GM21447 (cell line): ENCODE measurements around the gene CTSA.

Experiments used
- ATAC-seq: cut with Tn5 transposase; IDR thresholded peaks from one replicate; pipeline ENCODE4 v1.9.1; 2021; ENCODE audit not compliant: unreplicated experiment

Gene CTSA

DNA sequence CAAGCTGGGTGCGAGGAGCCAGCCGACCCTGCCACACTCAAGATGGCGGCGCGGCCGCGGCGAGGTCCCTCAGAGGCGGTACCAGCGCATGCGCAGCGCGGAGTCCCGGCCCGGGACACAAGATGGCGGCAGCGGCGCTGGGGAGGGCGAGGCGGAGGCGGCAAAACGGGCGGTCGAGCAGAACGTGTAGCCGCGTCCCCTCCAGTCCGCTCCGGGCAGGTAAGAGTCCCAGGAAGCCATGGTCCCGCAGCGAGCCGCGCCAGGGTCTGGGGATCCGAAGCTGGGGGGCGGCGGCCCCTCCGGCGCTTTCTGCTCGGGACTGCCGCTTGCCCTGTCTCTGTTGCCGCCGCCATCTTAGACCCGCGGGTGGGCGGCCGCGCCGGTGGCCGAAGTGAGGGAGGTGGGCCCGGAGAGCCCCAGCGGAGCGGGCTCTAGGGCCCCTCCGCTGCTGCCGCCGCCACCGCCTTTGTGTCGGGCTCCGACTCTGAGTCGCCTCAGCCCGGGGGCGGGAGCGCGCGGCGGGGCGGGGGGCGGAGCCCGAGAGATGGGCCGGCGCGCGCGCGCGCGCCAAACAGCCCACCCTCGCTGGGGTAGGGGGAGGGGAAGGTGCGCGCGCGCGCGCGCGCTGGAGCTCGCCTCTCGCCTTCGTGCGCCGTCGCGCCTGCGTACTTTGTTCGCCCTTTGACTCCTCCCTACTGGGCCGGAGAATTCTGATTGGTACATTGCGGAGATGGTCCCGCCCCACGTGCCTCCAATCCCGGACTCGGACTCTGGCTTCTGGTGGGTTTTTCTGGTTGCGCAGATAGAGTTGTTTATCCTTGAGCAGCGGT, 43.7 kb downstream of the CTSA start, which contains the start of gene PCIF1:
Gene PCIF1 (plus strand): TSS at position 98 of the 830 bp plus-strand sequence. CDS start 4,317 bp downstream, outside the sequence.
- peak; percentile 63 for ATAC-seq

- peak; percentile 7 for ATAC-seq
Observed at GRCh38 chr20:45935416-45936046, 44.4 kb downstream of the CTSA start.

DNA sequence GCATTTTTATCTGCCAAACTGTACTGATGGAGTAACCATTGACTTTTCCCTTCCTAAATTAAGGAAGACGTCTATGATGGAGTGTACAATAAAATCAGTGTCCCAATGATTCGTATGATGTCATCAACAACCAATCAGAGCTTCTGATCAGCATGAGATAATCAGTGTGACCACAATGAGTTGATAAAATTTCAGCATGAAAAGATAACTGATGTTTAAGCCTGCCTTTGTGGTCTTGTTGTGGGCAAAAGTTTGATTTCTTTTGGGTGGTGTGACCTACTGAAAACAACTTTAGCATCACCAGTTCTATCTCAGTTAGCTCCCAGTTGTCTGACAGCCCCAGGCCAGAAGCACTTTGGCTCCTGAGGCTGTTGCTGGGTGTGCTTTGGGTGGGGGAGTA, 46.6 kb downstream of the CTSA start:
- no peak for ATAC-seq

DNA sequence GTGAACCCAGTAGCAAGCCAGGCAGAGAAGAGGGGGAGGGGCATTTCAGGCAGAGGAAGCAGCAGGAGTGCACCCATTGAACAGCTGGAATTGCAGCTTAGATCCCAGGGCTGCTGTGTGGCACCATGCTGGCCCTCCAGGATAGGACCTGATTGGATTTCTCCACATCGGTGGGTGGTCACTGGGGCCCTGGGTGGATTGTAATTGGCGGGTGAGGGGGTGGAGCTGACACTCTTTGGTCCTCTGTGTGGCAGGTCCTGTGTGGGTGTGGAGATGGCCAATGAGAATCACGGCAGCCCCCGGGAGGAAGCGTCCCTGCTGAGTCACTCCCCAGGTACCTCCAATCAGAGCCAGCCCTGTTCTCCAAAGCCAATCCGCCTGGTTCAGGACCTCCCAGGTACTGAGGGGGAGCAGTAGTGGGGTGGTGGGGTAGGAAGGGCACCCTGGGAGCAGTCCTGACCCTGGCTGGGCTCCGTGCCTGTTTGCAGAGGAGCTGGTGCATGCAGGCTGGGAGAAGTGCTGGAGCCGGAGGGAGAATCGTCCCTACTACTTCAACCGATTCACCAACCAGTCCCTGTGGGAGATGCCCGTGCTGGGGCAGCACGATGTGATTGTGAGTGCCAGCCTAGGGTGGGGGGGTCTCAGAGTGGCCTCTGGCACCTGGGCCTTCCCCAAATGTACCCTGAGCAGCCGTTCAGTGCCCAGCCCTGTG, 47.7 kb downstream of the CTSA start:
- no peak for ATAC-seq

DNA sequence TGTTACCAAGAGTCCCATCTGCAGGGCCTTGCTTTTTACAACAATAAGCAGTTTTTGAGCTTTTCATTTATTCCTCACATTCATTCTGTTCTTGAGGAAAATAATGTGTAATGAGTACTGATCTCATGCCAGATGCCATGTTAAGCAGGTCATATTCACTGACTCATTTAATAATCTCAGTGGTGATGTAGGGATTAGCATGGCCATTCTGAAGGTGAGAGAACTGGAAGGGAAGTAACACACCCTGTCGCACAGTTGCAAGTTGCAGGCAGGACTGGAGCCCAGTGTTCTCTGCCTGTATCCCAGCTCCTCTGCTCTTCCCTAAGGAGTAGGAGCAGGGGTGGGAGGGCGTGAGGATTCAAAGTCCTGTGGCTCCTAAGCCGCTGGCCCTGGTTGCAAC, 48.9 kb downstream of the CTSA start:
- ATAC-seq: no peak

- no peak for ATAC-seq
Observed at GRCh38 chr20:45940469-45940868, 49.3 kb downstream of the CTSA start.

- ATAC-seq: no peak
Observed at GRCh38 chr20:45943613-45944012, 52.5 kb downstream of the CTSA start.

DNA sequence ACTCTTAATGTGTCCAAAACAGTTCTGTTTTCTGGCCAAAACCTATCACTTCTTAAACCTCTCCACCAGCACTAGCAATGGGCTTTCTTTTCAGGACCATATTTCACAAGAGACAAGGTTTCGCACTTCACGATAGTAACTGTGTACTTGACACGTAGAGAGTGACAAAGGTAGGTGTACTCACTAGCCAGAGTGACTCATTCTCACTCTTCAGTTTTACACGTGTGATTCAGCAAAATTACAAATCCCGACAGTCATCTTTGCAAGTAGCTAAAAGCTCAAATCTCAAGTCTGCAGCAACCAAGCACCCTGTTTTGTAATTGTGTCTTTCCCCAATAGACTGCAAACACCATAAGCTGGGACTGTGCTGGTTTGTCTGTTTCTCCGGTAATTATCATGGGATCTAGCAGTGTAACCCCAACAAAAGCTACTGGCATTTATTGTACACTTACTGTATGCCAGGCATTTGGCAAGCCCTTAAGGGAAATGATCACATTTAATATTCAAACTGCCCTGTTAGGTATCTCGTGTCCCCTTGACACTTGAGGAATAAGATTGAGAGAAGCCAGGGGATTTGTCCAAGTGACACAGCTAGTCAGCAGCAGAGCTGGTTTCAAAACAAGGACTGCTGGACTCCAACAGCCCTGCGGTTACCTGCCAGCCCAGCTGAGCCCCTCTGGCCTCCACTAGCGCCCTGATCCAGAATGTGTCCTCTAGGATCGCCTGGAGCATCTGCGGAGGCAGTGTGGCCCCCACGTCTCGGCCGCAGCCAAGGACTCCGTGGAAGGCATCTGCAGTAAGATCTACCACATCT, 53.2 kb downstream of the CTSA start:
- ATAC-seq: no peak

DNA sequence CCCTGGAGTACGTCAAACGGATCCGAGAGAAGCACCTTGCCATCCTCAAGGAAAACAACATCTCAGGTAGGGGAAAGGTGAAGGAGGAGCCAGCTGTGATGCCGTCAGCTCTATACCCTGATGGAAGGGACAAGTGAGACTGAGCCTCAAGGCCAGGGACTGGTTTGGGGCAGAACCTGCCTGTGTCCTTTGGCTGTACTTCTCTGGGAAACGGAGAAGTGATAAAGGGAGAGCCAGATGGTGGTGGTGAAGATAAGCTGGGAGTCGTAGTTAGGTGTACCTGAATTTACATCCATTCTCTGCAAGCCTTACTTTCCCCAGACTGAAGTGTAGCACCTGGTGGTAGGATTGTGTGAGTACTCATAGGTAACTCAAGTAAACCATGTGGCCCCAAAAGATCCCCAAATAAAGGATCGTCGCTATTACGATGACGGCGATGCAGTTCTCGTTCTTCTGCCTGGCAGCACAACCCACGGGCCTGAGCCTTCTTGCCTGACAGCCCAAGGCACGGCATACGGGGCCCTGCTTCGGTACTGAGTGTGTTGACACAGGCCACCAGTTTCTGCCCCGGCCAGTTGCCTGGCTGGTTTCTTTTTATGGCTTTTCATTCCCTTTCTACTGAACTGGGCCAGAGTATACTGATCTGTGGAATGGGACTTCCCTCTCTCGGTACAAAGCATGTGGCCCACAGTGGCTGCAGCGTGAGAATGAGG, 54.0 kb downstream of the CTSA start:
- no peak for ATAC-seq

- no peak for ATAC-seq
Observed at GRCh38 chr20:45945678-45946148, 54.6 kb downstream of the CTSA start.

GRCh38 chr20:45946149-45946970, 55.2 kb downstream of the CTSA start:
- ATAC-seq: no peak

DNA sequence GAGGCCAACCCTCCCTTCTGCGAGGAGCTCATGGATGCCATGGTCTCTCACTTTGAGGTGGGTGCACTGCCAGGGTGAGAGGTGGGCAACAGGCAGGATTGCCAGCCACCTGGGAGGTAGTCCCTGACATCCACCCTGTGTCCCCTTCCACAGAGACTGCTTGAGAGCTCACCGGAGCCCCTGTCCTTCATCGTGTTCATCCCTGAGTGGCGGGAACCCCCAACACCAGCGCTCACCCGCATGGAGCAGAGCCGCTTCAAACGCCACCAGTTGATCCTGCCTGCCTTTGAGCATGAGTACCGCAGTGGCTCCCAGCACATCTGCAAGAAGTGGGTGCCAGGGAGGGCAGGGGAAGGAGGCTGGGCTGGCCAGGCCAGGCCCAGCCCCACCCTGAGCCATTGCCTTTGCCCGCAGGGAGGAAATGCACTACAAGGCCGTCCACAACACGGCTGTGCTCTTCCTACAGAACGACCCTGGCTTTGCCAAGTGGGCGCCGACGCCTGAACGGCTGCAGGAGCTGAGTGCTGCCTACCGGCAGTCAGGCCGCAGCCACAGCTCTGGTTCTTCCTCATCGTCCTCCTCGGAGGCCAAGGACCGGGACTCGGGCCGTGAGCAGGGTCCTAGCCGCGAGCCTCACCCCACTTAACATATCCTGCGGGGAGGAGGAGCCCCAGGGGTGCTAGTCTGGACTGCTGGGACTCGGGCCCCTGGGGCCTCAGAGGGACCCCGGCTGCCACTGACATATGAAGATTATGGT, 56.2 kb downstream of the CTSA start:
- ATAC-seq: no peak

DNA sequence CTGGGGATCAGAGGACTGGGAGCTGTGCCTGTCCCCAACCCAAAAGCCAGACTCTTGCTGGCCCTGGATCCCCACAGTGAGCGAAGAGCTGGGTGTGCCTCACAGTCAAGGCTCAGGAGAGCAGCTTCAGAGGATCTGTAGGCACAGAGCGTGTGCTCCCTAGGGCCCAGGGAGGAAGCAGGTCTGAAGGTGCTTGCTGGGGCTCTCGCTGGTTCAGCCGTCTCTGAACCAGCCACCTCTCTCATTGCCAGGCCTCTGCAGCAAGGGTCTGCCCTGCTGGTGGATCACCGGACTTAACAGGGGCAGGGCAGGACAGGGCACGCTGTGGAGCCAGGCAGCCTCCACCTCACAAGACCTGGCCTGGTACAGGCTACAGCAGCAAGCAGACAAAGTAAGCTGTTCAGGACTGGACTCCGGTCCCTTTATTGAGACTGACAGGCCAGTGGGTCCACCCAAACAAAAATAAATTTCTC, 57.2 kb downstream of the CTSA start:
- ATAC-seq: no peak
